BLaER1 (cell line): ENCODE results near the gene THSD7A.

ENCODE experiments used
- H3K27ac ChIP-seq: shearing (Covaris generic); formaldehyde crosslinking; 2 replicates; pipeline ENCODE4 v1.8.1; 2022
- H3K27me3 ChIP-seq: shearing (Covaris generic); formaldehyde crosslinking; 2 replicates; pipeline ENCODE4 v1.8.1; 2022
- H3K36me3 ChIP-seq: shearing (Covaris generic); formaldehyde crosslinking; 2 replicates; pipeline ENCODE4 v1.8.1; 2022
- H3K4me1 ChIP-seq: shearing (Covaris generic); formaldehyde crosslinking; 2 replicates; pipeline ENCODE4 v1.8.1; 2022
- H3K4me2 ChIP-seq: shearing (Covaris generic); formaldehyde crosslinking; 2 replicates; pipeline ENCODE4 v1.8.1; 2022
- H3K4me3 ChIP-seq: shearing (Covaris generic); formaldehyde crosslinking; 2 replicates; pipeline ENCODE4 v1.8.1; 2022
- H3K9ac ChIP-seq: shearing (Covaris generic); formaldehyde crosslinking; 2 replicates; pipeline ENCODE4 v1.8.1; 2022
- H3K9me3 ChIP-seq: shearing (Covaris generic); formaldehyde crosslinking; 2 replicates; pipeline ENCODE4 v1.8.1; 2022
- H4K20me1 ChIP-seq: shearing (Covaris generic); formaldehyde crosslinking; 2 replicates; pipeline ENCODE4 v1.8.1; 2022
- Cebpa-rat ChIP-seq: shearing (Covaris generic); IDR thresholded peaks from 2 replicates; pipeline ENCODE4 v1.8.1; 2022

The THSD7A gene

DNA sequence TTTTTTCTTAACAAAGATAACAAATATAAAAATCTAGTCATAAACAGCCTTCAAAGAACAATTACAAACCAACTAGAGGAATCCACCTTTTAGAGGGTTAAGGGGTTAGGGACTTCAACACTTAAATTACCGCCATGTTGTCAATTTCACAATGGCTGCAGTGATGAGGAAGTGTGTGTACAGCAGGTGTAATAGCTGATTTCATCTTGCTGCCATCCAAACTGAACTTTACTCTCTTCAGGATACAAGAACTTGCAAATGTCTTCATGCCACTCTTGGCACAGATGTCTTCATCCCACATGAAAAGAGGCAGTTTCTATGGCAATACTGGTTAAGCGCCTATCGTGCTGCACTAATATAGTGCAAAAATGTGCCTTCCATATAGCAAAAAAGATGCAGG is 457.4 kb downstream of the THSD7A start:
- no peaks in the 10 kb centered on the region for H3K36me3 ChIP-seq
- no peaks in the 10 kb centered on the region for H4K20me1 ChIP-seq
- no peaks in the 10 kb centered on the region for H3K27me3 ChIP-seq
- H3K9ac ChIP-seq = no peak overlapping the region
- H3K4me1 ChIP-seq = no peaks in the 10 kb centered on the region
- no peaks in the 10 kb centered on the region for H3K9me3 ChIP-seq
- H3K4me3 ChIP-seq = no peak overlapping the region
- no peak overlapping the region for H3K4me2 ChIP-seq
- no peak overlapping the region for H3K27ac ChIP-seq
- no peak for TF ChIP-seq Cebpa-rat

GRCh38 chr7:11373546-11374142 is 458.4 kb downstream of the THSD7A start:
- Histone ChIP-seq H3K9ac (no peak overlapping the region), H3K9me3 (no peaks in the 10 kb centered on the region), H3K36me3 (no peaks in the 10 kb centered on the region), H4K20me1 (no peaks in the 10 kb centered on the region), H3K27ac (no peak overlapping the region), H3K4me3 (no peak overlapping the region), H3K4me2 (no peak overlapping the region), H3K4me1 (no peaks in the 10 kb centered on the region), H3K27me3 (no peaks in the 10 kb centered on the region)
- no peak for TF ChIP-seq Cebpa-rat

GRCh38 chr7:11369696-11370095 is 462.3 kb downstream of the THSD7A start:
- no peak overlapping the region for H3K4me2 ChIP-seq
- no peaks in the 10 kb centered on the region for H3K4me1 ChIP-seq
- no peak for TF ChIP-seq Cebpa-rat
- no peak overlapping the region for H3K9ac ChIP-seq
- no peak overlapping the region for H3K27ac ChIP-seq
- H3K9me3 ChIP-seq = no peaks in the 10 kb centered on the region
- H4K20me1 ChIP-seq = no peaks in the 10 kb centered on the region
- H3K27me3 ChIP-seq = no peaks in the 10 kb centered on the region
- H3K36me3 ChIP-seq = no peaks in the 10 kb centered on the region
- no peak overlapping the region for H3K4me3 ChIP-seq

DNA sequence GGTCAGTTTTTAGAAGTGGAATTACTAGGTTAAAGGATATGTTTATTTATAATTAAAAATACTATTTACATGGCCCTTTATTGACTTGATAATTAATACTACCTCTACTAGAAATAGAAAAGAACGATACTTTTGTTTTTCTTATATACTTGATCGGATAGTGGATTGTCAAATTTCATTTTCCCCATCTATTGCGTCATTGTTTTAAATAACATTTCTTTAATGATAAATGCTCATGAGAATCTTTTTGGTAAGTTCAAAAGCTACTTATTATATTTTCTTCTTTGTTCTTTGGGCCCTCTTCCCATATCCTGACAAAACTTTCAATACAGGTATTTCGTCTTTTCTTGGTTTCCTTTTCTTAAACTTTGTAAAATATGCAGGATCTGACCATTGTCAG is 465.9 kb downstream of the THSD7A start:
- no peaks in the 10 kb centered on the region for H3K36me3 ChIP-seq
- no peak overlapping the region for H3K4me2 ChIP-seq
- H3K4me3 ChIP-seq = no peak overlapping the region
- no peak overlapping the region for H3K9ac ChIP-seq
- H3K27ac ChIP-seq = no peak overlapping the region
- no peaks in the 10 kb centered on the region for H4K20me1 ChIP-seq
- H3K9me3 ChIP-seq = no peaks in the 10 kb centered on the region
- no peak for TF ChIP-seq Cebpa-rat
- no peaks in the 10 kb centered on the region for H3K4me1 ChIP-seq
- H3K27me3 ChIP-seq = no peaks in the 10 kb centered on the region

DNA sequence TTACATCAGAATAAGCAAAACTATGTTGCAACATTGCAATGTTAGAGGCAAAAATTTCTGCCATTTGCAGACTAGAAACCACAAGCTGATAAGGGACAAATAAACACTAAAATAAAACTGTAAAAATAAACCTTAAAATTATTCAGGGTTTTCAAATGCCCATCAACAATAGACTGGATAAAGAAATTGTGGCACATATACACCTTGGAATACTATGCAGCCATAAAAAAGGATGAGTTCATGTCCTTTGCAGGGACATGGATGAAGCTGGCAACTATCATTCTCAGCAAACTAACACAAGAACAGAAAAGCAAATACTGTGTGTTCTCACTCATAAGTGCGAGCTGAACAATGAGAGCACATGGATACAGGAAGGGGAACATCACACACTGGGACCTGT is 473.4 kb downstream of the THSD7A start:
- peaks cover 4% of the 10 kb centered on the region; the same call in 1 of the 2 replicates for H3K9me3 ChIP-seq
- no peak for TF ChIP-seq Cebpa-rat
- H3K4me2 ChIP-seq = no peak overlapping the region
- no peaks in the 10 kb centered on the region for H3K4me1 ChIP-seq
- H3K9ac ChIP-seq = no peak overlapping the region
- H3K27ac ChIP-seq = no peak overlapping the region
- H4K20me1 ChIP-seq = no peaks in the 10 kb centered on the region
- no peak overlapping the region for H3K4me3 ChIP-seq
- no peaks in the 10 kb centered on the region for H3K36me3 ChIP-seq
- no peaks in the 10 kb centered on the region for H3K27me3 ChIP-seq

GRCh38 chr7:11355399-11356005 is 476.5 kb downstream of the THSD7A start:
- no peaks in the 10 kb centered on the region for H3K27me3 ChIP-seq
- no peak overlapping the region for H3K9ac ChIP-seq
- H3K4me3 ChIP-seq = no peak overlapping the region
- H3K27ac ChIP-seq = no peak overlapping the region
- TF ChIP-seq Cebpa-rat = no peak
- no peaks in the 10 kb centered on the region for H3K36me3 ChIP-seq
- no peaks in the 10 kb centered on the region for H3K4me1 ChIP-seq
- no peak overlapping the region for H3K4me2 ChIP-seq
- H3K9me3 ChIP-seq = peaks cover 4% of the 10 kb centered on the region; the same call in 1 of the 2 replicates
- H4K20me1 ChIP-seq = no peaks in the 10 kb centered on the region

- no peaks in the 10 kb centered on the region for H3K27me3 ChIP-seq
- H3K36me3 ChIP-seq = no peaks in the 10 kb centered on the region
- H3K9me3 ChIP-seq = no peaks in the 10 kb centered on the region
- H4K20me1 ChIP-seq = no peaks in the 10 kb centered on the region
- TF ChIP-seq Cebpa-rat = no peak
- H3K4me2 ChIP-seq = no peak overlapping the region
- no peak overlapping the region for H3K27ac ChIP-seq
- no peak overlapping the region for H3K4me3 ChIP-seq
- H3K9ac ChIP-seq = no peak overlapping the region
- H3K4me1 ChIP-seq = no peaks in the 10 kb centered on the region
Measured at GRCh38 chr7:11346302-11346701, 485.7 kb downstream of the THSD7A start.

DNA sequence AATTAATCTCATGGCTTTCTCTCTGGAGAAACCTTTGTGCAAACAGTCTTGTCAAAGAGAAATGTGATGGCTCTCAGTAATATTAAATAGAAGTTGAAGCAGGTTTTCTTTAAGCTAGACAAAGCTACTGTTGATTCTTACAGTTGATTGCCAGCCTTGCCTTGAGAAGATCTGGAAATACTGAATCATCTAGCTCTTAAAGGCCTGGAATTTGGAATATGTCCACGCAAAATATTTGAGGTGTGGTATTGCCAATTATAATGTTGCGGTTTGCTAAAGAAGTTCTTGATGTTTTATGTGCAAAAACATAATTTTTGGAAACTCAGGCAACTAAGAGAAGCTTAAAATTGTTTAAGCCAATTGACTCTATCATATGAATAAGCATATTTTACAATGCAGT is 486.4 kb downstream of the THSD7A start:
- Histone ChIP-seq H3K27ac (no peak overlapping the region), H3K4me3 (no peak overlapping the region), H3K27me3 (no peaks in the 10 kb centered on the region), H3K4me2 (no peak overlapping the region), H3K9ac (no peak overlapping the region), H3K36me3 (no peaks in the 10 kb centered on the region), H3K9me3 (no peaks in the 10 kb centered on the region), H3K4me1 (no peaks in the 10 kb centered on the region), H4K20me1 (no peaks in the 10 kb centered on the region)
- no peak for TF ChIP-seq Cebpa-rat

- Histone ChIP-seq H3K27me3 (no peaks in the 10 kb centered on the region), H3K9me3 (no peaks in the 10 kb centered on the region), H3K9ac (no peak overlapping the region), H3K27ac (no peak overlapping the region), H3K4me3 (no peak overlapping the region), H3K4me1 (no peaks in the 10 kb centered on the region), H3K4me2 (no peak overlapping the region), H4K20me1 (no peaks in the 10 kb centered on the region), H3K36me3 (no peaks in the 10 kb centered on the region)
- TF ChIP-seq Cebpa-rat = no peak
Measured at GRCh38 chr7:11343818-11344413, 488.1 kb downstream of the THSD7A start.

DNA sequence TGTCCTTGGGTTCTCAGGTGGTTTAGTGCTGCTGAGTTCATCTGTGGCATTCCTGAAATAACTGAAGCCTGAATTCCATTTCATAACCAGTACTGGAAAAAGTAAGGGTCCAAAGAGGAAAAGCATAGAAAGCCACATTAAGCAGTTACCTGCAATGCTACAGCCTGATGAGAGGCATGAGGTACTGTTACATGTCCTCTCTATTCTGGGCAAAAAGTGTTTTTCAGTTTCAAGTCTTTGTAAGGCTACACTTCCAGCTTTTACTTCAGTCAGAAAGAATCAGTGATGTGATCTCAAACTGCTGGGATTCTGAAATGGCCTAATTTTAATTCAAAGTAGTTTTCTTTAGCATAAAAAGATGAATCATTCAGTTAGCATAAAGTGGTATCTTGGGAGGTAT is 488.9 kb downstream of the THSD7A start:
- H3K4me2 ChIP-seq = no peak overlapping the region
- no peak overlapping the region for H3K4me3 ChIP-seq
- no peak for TF ChIP-seq Cebpa-rat
- H3K36me3 ChIP-seq = no peaks in the 10 kb centered on the region
- H4K20me1 ChIP-seq = no peaks in the 10 kb centered on the region
- no peaks in the 10 kb centered on the region for H3K4me1 ChIP-seq
- no peak overlapping the region for H3K9ac ChIP-seq
- H3K27me3 ChIP-seq = no peaks in the 10 kb centered on the region
- H3K27ac ChIP-seq = no peak overlapping the region
- H3K9me3 ChIP-seq = no peaks in the 10 kb centered on the region
